Measurements from ENCODE around the gene MTG1. TPM values are rescaled to one million over a fixed set of nuclear protein-coding genes. Genes with fewer than 3 reads are reported as not detected.

The MTG1 gene
- polyA plus RNA-seq, 1 donor (not counting 4 experiments of a cell fraction or from before 2014, with no cell fraction given): 31.6 TPM

DNA sequence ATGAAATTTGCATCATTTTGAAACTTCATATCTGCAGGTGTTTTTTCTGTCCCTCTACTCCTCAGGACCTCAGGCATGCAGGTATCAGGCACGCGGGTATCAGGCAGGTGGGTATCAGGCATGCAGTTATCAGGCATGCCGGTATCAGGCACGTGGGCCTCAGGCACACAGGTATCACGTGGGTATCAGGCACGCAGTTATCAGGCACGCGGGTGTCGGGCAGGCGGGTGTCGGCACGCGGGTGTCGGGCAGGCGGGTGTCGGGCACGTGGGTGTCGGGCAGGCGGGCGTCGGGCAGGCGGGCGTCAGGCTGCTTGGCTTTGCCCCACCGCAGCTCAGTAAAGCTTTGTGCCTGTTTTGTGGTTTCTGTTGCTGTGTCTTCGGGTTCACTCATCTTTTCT lies 21.8 kb downstream of the MTG1 start:
- peaks cover 5% of the 10 kb centered on the region for H3K79me2 ChIP-seq (ENCODE audit: control insufficient read depth, insufficient read depth, low read length)
- no peaks in the 10 kb centered on the region for H3K9me3 ChIP-seq (ENCODE audit: control insufficient read depth, low read depth, low read length)
- H3K4me3 ChIP-seq (ENCODE audit: control insufficient read depth in 2 of 3, extremely low read depth in 1 of 3, insufficient read depth in 2 of 3, low read depth in 1 of 3, low read length in 3 of 3): no peak overlapping the region
- H3K4me1 ChIP-seq (ENCODE audit: control insufficient read depth, extremely low read depth, insufficient read depth, low read length): no peaks in the 10 kb centered on the region
- dilution Hi-C loops (cut with MboI; ENCODE audit: extremely low pct_ligation_motif_present, low sequenced_read_pairs): no loop called here
- no peaks in the 10 kb centered on the region for H3K9me1 ChIP-seq (ENCODE audit: control insufficient read depth, extremely low read depth, insufficient read depth, low read length)
- H4K20me1 ChIP-seq (ENCODE audit: control insufficient read depth, extremely low read depth, insufficient read depth, low read length): no peaks in the 10 kb centered on the region
- H3K27ac ChIP-seq (ENCODE audit: control insufficient read depth, insufficient read depth, low read length): no peak overlapping the region
- no peak for DNase-seq (ENCODE audit: low read depth, low spot score)
- H2AFZ ChIP-seq (ENCODE audit: control insufficient read depth, low read length): no peak overlapping the region
- no peaks in the 10 kb centered on the region for H3K27me3 ChIP-seq (ENCODE audit: control insufficient read depth, extremely low read depth, insufficient read depth, low read length)
- H3K9ac ChIP-seq (ENCODE audit: control insufficient read depth, extremely low read depth, insufficient read depth, low read length): no peak overlapping the region
- TF ChIP-seq, protein P1, sequence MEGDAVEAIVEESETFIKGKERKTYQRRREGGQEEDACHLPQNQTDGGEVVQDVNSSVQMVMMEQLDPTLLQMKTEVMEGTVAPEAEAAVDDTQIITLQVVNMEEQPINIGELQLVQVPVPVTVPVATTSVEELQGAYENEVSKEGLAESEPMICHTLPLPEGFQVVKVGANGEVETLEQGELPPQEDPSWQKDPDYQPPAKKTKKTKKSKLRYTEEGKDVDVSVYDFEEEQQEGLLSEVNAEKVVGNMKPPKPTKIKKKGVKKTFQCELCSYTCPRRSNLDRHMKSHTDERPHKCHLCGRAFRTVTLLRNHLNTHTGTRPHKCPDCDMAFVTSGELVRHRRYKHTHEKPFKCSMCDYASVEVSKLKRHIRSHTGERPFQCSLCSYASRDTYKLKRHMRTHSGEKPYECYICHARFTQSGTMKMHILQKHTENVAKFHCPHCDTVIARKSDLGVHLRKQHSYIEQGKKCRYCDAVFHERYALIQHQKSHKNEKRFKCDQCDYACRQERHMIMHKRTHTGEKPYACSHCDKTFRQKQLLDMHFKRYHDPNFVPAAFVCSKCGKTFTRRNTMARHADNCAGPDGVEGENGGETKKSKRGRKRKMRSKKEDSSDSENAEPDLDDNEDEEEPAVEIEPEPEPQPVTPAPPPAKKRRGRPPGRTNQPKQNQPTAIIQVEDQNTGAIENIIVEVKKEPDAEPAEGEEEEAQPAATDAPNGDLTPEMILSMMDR (optimal IDR thresholded peaks at IDR 0.05 in 1 of 3, IDR thresholded peaks at IDR 0.05 in 1 of 3, conservative IDR thresholded peaks at IDR 0.05 in 1 of 3; ENCODE audit: extremely low read depth in 1 of 3, insufficient read depth in 2 of 3, low read length in 3 of 3): no peak
- no peak for TF ChIP-seq EZH2 (IDR thresholded peaks at IDR 0.05; ENCODE audit: low read length)
- no peak for FAIRE-seq
- H3K36me3 ChIP-seq (ENCODE audit: control insufficient read depth in 2 of 2, extremely low read depth in 1 of 2, insufficient read depth in 2 of 2, low read length in 2 of 2): peaks cover 12 to 18% of the 10 kb centered on the region in 2 experiments
- H3K4me2 ChIP-seq (ENCODE audit: control insufficient read depth, extremely low read depth, insufficient read depth, low read depth, low read length): no peak overlapping the region

DNA sequence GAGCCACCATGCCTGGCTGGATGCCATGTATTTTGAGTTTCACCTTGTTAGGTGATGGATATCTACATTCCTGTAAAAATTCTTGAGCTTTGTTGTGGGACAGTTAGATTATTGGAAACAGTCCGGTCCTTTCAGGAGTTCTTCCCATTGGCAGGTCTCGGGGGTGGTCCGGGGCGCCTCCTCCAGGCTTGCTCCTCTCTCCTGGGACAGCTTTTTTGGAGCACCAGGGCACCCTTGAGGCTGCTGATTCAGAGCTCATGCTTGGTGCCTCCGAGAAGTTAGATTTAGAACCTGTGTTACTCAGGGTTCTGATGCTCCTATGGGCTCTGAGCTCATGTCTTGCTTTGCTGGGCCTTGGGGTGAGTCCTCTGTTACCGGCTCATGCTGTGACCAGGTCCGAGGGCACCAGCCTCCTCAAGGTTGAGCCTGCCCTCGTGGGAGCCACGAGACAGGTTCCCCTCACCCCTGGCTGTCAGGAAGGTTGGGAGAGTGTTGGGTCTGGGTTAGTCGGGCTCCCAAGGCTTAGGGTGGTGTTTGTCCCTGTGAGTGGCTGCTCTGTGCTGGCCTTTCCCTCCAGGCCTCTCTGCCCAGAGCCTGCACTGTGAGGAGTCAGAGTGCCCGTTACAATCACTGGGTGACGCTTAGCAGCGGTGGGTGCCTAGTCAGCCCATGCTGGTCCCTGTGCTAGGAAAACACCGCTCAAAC lies 24.5 kb downstream of the MTG1 start:
- dilution Hi-C loops (cut with MboI; ENCODE audit: extremely low pct_ligation_motif_present, low sequenced_read_pairs): no loop called here

More for the DNA sequence above, 24.5 kb downstream of the MTG1 start:
- Histone ChIP-seq H3K36me3 (ENCODE audit: control insufficient read depth in 2 of 2, extremely low read depth in 1 of 2, insufficient read depth in 2 of 2, low read length in 2 of 2) (peaks cover 14% of the 10 kb centered on the region in 2 experiments), H3K79me2 (ENCODE audit: control insufficient read depth, insufficient read depth, low read length) (no peaks in the 10 kb centered on the region), H3K9ac (ENCODE audit: control insufficient read depth, extremely low read depth, insufficient read depth, low read length) (no peak overlapping the region), H3K27me3 (ENCODE audit: control insufficient read depth, extremely low read depth, insufficient read depth, low read length) (peaks cover 10% of the 10 kb centered on the region), H3K4me1 (ENCODE audit: control insufficient read depth, extremely low read depth, insufficient read depth, low read length) (no peaks in the 10 kb centered on the region), H3K4me2 (ENCODE audit: control insufficient read depth, extremely low read depth, insufficient read depth, low read depth, low read length) (no peak overlapping the region), H3K9me3 (ENCODE audit: control insufficient read depth, low read depth, low read length) (no peaks in the 10 kb centered on the region), H4K20me1 (ENCODE audit: control insufficient read depth, extremely low read depth, insufficient read depth, low read length) (peaks cover 11% of the 10 kb centered on the region), H3K4me3 (ENCODE audit: control insufficient read depth in 2 of 3, extremely low read depth in 1 of 3, insufficient read depth in 2 of 3, low read depth in 1 of 3, low read length in 3 of 3) (no peak overlapping the region), H3K27ac (ENCODE audit: control insufficient read depth, insufficient read depth, low read length) (no peak overlapping the region), H2AFZ (ENCODE audit: control insufficient read depth, low read length) (no peak overlapping the region), H3K9me1 (ENCODE audit: control insufficient read depth, extremely low read depth, insufficient read depth, low read length) (peaks cover 2% of the 10 kb centered on the region)
- FAIRE-seq (no peak), DNase-seq (ENCODE audit: low read depth, low spot score) (no peak)
- TF ChIP-seq, protein P1 (optimal IDR thresholded peaks at IDR 0.05 in 1 of 3, IDR thresholded peaks at IDR 0.05 in 1 of 3, conservative IDR thresholded peaks at IDR 0.05 in 1 of 3; ENCODE audit: extremely low read depth in 1 of 3, insufficient read depth in 2 of 3, low read length in 3 of 3): no peak
- no peak for TF ChIP-seq EZH2 (IDR thresholded peaks at IDR 0.05; ENCODE audit: low read length)

All from keratinocyte (primary cell).